Right lobe of liver (tissue), 6 donors: Measurements from ENCODE around the gene NYAP1. TPM values are rescaled to one million over a fixed set of nuclear protein-coding genes. Genes with fewer than 3 reads are reported as not detected.
"Not testable (repeated sequence)": the region's sequence is repeated elsewhere in the genome, so short reads cannot be mapped to it uniquely, and the experiment has no call there.

Experiments used
- ATAC-seq, 4 donors: fragments of 200-7000 bp; cut with Tn5 transposase; one replicate each; pipeline ENCODE4 v1.9.1; 2020; ENCODE audit warnings: mild to moderate bottlenecking in 4 of 4, moderate library complexity in 4 of 4
- DNase-seq, 3 donors: peaks; one replicate each; pipeline ENCODE4 v3.0.0-alpha.2; 2020
- H3K27ac ChIP-seq, 3 donors: fragments of 200-600 bp; one replicate each; pipeline ENCODE4 v1.8.0; 2022
- H3K27me3 ChIP-seq, 2 donors: fragments of 200-600 bp; one replicate each; pipeline ENCODE4 v1.8.0; 2022
- H3K36me3 ChIP-seq, 4 donors: fragments of 200-600 bp; sonication (generic) in 1 of 4; one replicate each; pipeline versions ENCODE4 v1.5.1 to v1.8.0; 2017 to 2022; ENCODE audit warnings: control low read depth in 1 of 4
- H3K4me1 ChIP-seq, 4 donors: fragments of 200-600 bp; sonication (generic) in 1 of 4; one replicate each; pipeline versions ENCODE4 v1.5.1 to v1.8.0; 2017 to 2022; ENCODE audit warnings: control low read depth in 1 of 4
- H3K4me3 ChIP-seq, 3 donors: fragments of 200-600 bp; one replicate each; pipeline ENCODE4 v1.8.0; 2022
- H3K9me3 ChIP-seq, 4 donors: fragments of 200-600 bp; sonication (generic) in 1 of 4; one replicate each; pipeline versions ENCODE4 v1.5.1 to v1.8.0; 2017 to 2022; ENCODE audit warnings: control low read depth in 1 of 4
- POLR2A ChIP-seq: fragments of 450-650 bp; IDR thresholded peaks from one replicate; pipeline ENCODE4 v1.6.1; 2017; ENCODE audit warnings: antibody characterized with exemption, mild to moderate bottlenecking
- WGBS: methylation state at CpG from one replicate; pipeline ENCODE4 v1.1.6; 2018; ENCODE audit warnings: low coverage, low lambda C conversion rate; ENCODE audit not compliant: insufficient coverage; ENCODE audit errors: missing lambda C conversion rate; 5-methylcytosine and 5-hydroxymethylcytosine counted together
- intact Hi-C, 2 donors: fragments of 100-400 bp; cut with DNase I; formaldehyde crosslinking; loops; one replicate each; pipeline versions ENCODE4 v1.11.2 to v1.14.1; 2022
- total RNA-seq, 6 experiments: library from RNA; depleted of rRNA in 2 of 6; stranded (reverse); fragments of >200 nt in 2 of 6; fragmentation: NEBNext Ultra II Directional in 3 of 6; extraction: Animal tissue kit (Norgen Biotek cat#: 25700) in 3 of 6; gene quantifications; one replicate each; pipeline versions ENCODE4 v1.1.0 to v1.2.4, GENCODE V29; 2016 to 2023
- TF ChIP-seq, protein P1 (sequence below), 4 donors: fragments of 200-600 bp in 3 of 4; fragments of 450-650 bp in 1 of 4; IDR thresholded peaks; one replicate each; pipeline versions ENCODE4 v1.5.1 to v1.8.0; 2016 to 2022; ENCODE audit warnings: antibody characterized with exemption in 4 of 4, mild to moderate bottlenecking in 2 of 4
- donor health status: DM: no; HTN: yes; CAD: no.
- donor health status: DM: no; HTN: no; CAD: no.
- donor health status: DM: no; HTN: no; CAD: no.
- donor health status: DM: no; HTN: yes; CAD: no.
- donor health status: DM: no; HTN: yes; CAD: no.

Gene NYAP1
- total RNA-seq, 6 experiments from 2014 or later = 0.06 to 0.74 (median 0.32) TPM

DNA sequence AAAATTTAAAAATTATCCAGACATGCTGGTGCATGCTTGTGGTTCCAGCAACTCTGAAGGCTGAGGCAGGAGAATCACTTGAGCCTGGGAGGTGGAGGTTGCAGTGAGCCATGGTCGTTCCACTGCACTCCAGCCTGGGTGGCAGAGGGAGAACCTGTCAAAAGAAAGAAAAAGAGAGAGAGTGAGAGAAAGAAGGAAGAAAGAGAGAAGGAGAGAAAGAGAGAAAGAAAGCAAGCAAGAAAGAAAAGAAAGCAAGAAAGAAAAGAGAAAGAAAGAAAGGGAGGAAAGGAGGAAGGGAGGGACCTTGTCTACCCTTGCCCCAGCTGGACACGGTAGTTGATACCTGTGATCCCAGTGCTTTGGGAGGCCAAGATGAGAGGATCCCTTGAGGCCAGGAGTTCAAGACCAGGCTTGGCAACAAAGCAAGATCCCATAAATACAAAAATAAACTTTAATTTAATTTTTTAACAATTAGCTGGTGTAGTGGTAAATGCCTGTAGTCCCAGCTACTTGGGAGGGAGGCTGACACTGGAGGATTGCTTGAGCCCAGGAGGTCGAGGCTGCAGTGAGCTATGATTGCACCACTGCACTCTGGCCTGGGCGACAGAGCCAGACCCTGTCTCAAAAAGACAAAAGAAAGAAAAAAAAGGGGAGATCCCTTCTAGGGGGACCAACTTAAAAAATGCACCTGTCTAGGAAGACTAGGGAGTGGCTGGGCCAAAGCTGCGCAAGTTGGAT, 9.2 kb downstream of the NYAP1 start:
- Histone ChIP-seq H3K27ac (peak overlapping the region in 1 of 3 donors; percentile 22), H3K9me3 (no peaks in the 10 kb centered on the region), H3K4me3 (peak overlapping the region in 2 of 3 donors; percentile 33 to 39), H3K36me3 (no peaks in the 10 kb centered on the region), H3K4me1 (peaks cover 0 to 9% (median 3%) of the 10 kb centered on the region in 4 donors), H3K27me3 (no peaks in the 10 kb centered on the region)
- intact Hi-C loops = no loop called here
- no peak for TF ChIP-seq POLR2A
- TF ChIP-seq, protein P1, sequence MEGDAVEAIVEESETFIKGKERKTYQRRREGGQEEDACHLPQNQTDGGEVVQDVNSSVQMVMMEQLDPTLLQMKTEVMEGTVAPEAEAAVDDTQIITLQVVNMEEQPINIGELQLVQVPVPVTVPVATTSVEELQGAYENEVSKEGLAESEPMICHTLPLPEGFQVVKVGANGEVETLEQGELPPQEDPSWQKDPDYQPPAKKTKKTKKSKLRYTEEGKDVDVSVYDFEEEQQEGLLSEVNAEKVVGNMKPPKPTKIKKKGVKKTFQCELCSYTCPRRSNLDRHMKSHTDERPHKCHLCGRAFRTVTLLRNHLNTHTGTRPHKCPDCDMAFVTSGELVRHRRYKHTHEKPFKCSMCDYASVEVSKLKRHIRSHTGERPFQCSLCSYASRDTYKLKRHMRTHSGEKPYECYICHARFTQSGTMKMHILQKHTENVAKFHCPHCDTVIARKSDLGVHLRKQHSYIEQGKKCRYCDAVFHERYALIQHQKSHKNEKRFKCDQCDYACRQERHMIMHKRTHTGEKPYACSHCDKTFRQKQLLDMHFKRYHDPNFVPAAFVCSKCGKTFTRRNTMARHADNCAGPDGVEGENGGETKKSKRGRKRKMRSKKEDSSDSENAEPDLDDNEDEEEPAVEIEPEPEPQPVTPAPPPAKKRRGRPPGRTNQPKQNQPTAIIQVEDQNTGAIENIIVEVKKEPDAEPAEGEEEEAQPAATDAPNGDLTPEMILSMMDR (IDR thresholded peaks at IDR 0.05) = no peak
- WGBS = 81% methylated on average over 5 of the region's 5 CpGs
- ATAC-seq (no peak), DNase-seq (no peak)

DNA sequence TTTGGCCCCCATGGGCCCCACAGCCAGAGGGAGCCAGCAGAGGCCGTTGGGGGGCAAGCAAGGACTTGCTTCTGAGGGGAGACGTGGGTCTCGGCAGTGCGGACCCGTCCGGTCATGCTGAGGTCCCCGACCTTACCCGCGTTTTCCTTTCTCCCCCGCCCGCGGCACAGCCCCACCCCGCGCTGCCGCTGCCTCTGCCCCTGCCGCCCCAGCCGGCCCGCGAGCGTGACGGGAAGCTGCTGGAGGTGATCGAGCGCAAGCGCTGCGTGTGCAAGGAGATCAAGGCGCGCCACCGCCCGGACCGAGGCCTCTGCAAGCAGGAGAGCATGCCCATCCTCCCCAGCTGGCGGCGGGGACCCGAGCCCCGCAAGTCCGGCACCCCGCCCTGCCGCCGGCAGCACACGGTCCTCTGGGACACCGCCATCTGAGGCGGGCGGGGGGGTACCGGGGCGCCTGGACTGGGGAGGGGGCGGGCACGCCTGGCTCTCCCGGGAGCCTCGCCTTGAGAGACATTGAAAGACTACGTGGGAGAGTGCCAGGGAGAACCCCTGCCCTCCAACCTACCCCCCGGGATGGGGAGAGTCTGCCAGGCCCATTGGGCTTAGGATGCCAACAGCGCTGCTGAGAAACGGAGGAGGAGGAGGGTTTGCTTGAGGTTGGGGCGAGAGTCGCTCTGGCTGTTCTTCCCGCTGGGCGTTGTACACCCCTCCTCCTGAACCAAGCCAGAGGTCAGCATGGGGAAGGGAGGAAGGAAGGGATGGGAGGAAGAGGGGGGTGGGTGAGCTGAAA, 9.9 kb downstream of the NYAP1 start:
- Histone ChIP-seq H3K36me3 (no peaks in the 10 kb centered on the region), H3K9me3 (no peaks in the 10 kb centered on the region), H3K4me3 (peak overlapping the region; percentile 32 to 39 (median 33)), H3K27ac (peak overlapping the region in 1 of 3 donors; percentile 22), H3K27me3 (no peaks in the 10 kb centered on the region), H3K4me1 (peaks cover 0 to 9% (median 3%) of the 10 kb centered on the region in 4 donors)
- WGBS = 36% methylated on average over 4 of the region's 56 CpGs
- peak; percentile 74 to 86 (median 80) for ATAC-seq
- peak in 1 of 3 donors; percentile 67 for DNase-seq
- intact Hi-C loops = no loop called here
- TF ChIP-seq, protein P1 (IDR thresholded peaks at IDR 0.05) = peak in 2 of 4 donors; percentile 11 to 19
- TF ChIP-seq POLR2A = no peak

DNA sequence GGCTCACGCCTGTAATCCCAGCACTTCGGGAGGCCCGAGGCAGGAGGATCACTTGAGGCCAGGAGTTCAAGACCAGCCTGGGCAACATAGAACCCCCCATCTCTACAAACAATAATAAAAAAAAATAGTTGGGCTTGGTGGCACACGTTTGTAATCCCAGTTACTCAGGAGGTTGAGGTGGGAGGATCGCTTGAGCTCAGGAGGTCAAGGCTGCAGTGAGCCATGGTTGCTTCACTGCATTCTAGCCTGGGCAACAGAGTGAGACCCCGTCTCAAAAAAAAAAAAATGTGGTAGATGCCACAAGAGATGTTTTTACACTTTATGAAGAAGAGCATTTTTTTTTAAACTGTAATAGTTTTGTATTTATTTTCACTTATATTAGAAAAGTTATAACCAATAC, 12.8 kb downstream of the NYAP1 start:
- Histone ChIP-seq H3K4me3 (no peak overlapping the region), H3K27ac (no peak overlapping the region), H3K9me3 (no peaks in the 10 kb centered on the region), H3K4me1 (peaks cover 0 to 9% (median 3%) of the 10 kb centered on the region in 4 donors), H3K27me3 (no peaks in the 10 kb centered on the region), H3K36me3 (no peaks in the 10 kb centered on the region)
- no peak for TF ChIP-seq POLR2A
- TF ChIP-seq, protein P1 (IDR thresholded peaks at IDR 0.05) = no peak
- intact Hi-C loops = no loop called here
- ATAC-seq (no peak), DNase-seq (no peak)
- 67% methylated on average over 6 of the region's 6 CpGs for WGBS

DNA sequence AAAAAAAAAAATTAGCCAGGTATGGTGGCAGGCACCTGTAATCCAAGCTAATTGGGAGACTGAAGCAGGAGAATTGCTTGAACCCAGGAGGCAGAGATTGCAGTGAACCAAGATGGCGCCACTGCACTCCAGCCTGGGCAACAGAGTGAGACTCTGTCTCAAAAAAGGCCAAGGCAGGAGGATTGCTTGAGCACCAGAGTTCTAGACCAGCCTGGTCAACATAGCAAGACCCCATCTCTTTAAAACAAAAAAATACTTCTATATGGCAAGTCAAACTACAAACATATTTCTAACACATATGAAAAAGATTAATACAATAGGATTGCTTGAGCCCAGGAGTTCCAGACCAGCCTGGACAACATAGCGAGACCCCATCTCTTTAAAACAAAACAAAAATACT, 17.0 kb downstream of the NYAP1 start:
- ATAC-seq, DNase-seq, H3K27me3 ChIP-seq, H3K4me3 ChIP-seq, H3K9me3 ChIP-seq, intact Hi-C loops, H3K27ac ChIP-seq, H3K4me1 ChIP-seq, H3K36me3 ChIP-seq: not testable (repeated sequence)
- 100% methylated on average over 2 of the region's 2 CpGs for WGBS

DNA sequence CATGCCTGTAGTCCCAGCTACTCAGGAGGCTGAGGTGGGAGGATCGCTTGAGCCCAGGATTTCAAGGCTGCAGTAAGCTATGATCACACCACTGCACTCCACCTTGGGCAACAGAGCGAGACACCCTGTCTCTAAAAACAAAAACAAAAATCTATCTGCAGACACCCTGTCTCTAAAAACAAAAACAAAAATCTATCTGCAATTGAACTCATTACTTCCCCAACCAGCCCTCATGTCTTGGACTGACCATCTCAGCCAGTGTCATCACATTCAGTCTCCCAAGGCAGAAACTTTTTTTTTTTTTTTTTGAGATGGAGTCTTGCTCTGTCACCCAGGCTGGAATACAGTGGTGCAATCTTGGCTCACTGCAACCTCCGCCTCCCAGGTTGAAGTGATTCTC, 20.3 kb downstream of the NYAP1 start:
- H3K4me3 ChIP-seq, H3K9me3 ChIP-seq, H3K27me3 ChIP-seq, H3K36me3 ChIP-seq, H3K4me1 ChIP-seq, DNase-seq, ATAC-seq, intact Hi-C loops, H3K27ac ChIP-seq: not testable (repeated sequence)
- 91% methylated on average over 3 of the region's 3 CpGs for WGBS
